GM12872 (cell line): ENCODE results near the gene CCDC92.

Experiments used
- TF ChIP-seq, protein P1 (sequence below): IDR thresholded peaks from 3 replicates; pipeline ENCODE4 v1.5.1; 2011; ENCODE audit warnings: low read depth, mild to moderate bottlenecking, low read length, moderate library complexity; ENCODE audit not compliant: insufficient read depth

CCDC92 gene

DNA sequence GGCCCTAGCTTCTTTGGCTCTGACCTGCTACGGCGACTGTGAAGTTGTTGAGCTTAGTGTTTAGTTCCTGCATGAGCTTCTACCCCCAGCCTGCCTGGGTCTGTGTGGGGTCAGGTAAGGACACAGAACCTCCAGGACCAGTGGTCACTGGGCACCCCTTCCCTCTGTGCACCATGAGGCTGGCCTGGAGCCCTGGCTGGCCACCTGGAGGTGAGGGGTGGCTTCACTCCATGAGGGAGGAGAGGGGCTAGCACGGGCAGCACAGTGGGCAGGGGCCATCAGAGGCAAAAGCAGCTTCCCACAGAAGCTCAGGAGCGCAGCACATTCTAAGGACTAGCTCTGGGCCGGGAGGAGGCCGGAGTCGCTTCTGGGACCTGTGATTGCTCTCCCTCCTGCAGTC, 36.7 kb downstream of the CCDC92 start:
- TF ChIP-seq, protein P1, sequence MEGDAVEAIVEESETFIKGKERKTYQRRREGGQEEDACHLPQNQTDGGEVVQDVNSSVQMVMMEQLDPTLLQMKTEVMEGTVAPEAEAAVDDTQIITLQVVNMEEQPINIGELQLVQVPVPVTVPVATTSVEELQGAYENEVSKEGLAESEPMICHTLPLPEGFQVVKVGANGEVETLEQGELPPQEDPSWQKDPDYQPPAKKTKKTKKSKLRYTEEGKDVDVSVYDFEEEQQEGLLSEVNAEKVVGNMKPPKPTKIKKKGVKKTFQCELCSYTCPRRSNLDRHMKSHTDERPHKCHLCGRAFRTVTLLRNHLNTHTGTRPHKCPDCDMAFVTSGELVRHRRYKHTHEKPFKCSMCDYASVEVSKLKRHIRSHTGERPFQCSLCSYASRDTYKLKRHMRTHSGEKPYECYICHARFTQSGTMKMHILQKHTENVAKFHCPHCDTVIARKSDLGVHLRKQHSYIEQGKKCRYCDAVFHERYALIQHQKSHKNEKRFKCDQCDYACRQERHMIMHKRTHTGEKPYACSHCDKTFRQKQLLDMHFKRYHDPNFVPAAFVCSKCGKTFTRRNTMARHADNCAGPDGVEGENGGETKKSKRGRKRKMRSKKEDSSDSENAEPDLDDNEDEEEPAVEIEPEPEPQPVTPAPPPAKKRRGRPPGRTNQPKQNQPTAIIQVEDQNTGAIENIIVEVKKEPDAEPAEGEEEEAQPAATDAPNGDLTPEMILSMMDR: no peak

- TF ChIP-seq, protein P1: no peak
These were observed 37.8 kb downstream of the CCDC92 start for GRCh38 chr12:123934829-123935228.

DNA sequence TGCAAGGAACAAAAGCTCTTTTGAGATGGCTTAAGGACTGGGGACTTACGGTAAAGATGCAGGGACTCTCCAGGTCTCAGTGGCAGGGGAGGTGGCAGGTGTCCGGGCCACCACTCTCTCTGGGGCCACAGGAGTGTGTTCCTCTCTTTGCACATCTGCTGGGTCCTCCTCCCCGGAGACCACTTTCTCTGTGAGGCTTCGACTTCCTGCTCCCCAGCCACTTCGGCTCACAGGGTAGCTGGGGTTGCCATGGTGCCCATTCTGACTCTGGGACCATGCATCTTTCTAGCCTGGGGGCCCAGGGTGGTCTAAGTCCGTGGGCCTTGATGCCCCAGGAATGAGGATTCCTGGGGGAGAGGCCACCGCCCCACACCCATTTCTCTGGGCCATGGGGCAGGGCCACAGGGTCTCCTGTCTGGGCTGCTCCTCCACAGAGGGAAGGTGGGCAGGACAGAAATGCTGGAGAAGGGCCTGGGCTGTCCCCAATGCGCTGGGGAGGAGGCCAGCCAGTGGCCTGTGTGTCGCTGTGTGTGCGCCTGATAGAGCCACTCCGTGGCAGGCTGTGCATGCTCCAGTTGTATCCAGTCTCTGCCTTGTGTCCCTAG, 38.5 kb downstream of the CCDC92 start:
- TF ChIP-seq, protein P1: no peak

DNA sequence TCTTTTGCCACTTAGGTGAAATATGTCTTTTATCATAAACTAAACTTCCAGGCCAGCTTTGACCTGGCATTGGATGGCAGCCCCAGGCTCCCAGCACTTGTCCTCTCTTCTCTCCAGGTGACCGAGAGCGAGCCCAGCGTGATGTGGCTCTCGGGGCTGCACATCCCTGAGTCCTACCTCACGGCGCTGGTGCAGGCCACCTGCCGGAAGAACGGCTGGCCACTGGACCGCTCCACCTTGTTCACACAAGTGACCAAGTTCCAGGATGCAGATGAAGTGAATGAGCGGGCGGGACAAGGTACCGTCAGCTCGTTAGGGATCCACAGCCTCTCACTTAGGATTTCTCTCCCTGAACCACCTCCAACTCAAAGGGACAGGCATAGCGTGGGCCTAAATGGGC, 39.4 kb downstream of the CCDC92 start:
- TF ChIP-seq, protein P1: no peak

DNA sequence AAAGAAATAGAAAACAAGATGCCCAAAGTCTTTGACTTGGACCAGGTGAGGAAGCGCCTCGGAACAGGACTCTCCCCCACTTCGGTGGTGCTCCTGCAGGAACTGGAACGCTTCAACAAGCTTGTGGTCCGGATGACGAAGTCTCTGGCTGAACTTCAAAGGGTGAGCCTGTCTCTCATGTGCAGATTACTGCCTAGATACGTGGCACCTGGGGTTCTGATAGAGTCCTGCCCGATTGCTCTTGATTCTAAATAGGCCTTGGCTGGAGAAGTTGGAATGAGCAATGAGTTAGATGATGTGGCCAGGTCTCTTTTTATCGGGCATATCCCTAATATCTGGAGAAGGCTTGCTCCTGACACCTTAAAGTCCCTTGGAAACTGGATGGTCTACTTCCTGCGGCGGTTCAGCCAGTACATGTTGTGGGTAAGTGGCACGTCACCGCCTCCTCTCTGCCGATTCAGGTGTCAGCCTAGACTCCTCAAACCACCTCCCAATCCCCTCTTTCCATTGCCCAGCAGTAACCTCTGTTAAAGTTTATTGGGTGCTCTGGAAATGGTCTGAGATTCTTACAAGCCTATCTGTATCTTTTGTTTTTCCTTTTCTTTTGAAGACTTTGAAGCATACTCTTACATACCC, 40.8 kb downstream of the CCDC92 start:
- TF ChIP-seq, protein P1: no peak

DNA sequence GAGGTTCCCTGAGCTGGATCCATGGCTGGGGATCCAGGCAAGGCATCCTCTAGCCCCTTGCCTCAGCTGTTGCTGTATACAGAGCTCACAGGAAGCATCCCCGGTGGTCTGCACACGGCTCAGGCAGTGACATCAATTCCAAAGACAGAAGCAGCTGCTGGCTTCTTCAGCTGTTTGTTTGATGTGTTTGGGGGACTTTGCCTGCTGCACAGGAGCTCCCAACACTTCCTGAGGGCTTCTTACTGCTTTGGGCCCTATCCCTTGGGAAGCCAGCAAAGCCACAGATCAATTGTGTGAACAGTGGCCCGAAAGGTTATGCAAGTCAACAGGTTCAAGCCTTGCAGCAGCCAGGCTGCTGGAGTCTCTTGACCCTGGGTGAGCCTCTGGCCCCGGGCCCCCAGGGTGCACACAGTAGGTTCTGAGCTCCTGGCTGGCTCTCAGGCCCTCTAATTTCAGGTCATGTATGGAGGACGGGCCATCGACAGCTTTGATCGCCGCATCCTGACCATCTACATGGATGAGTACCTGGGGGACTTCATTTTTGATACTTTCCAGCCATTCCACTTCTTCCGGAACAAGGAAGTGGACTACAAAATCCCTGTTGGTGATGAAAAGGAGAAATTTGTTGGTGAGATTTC, 42.6 kb downstream of the CCDC92 start:
- TF ChIP-seq, protein P1: no peak

DNA sequence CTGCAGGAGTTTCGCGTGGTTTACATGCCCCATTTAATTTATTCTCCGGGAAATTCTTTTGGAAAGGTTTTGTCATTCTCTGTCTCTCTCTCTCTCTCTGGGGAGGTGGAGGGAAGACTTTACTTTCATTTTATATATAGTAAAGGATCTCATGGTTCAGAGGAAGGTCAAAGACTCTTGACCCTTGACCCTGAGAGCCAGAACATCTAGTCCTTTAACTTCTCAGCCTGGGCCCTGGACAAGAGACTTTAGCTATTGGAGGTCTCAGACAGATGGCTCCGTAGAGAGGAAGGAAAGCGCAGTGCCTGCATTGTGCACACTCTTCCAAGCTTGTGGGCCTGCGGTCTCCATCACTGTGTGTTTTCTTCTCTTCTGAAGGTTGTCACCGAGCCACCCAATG, 43.7 kb downstream of the CCDC92 start:
- TF ChIP-seq, protein P1: no peak
